HepG2 (cell line): ENCODE results near the gene PLEKHH3. TPM values are rescaled to one million over a fixed set of nuclear protein-coding genes. Genes with fewer than 3 reads are reported as not detected.

Experiments
- AKAP8 ChIP-seq: sonication (generic); formaldehyde crosslinking; IDR thresholded peaks from 2 replicates; pipeline ENCODE4 v1.5.1; 2020; ENCODE audit warnings: mild to moderate bottlenecking, missing genetic modification reagents
- AKNA ChIP-seq: sonication (generic); formaldehyde crosslinking; IDR thresholded peaks from 2 replicates; pipeline ENCODE4 v1.4.0; 2020; ENCODE audit warnings: missing genetic modification reagents, borderline replicate concordance
- ATF4 ChIP-seq, 2 experiments: fragments of 450-650 bp in 1 of 2; sonication (generic) in 1 of 2; formaldehyde crosslinking; IDR thresholded peaks; 2 replicates each; pipeline versions ENCODE4 v1.5.0 to v1.8.0; 2020 to 2022; ENCODE audit warnings: mild to moderate bottlenecking in 1 of 2, missing genetic modification reagents in 1 of 2
- CCDC6 ChIP-seq: sonication (generic); formaldehyde crosslinking; IDR thresholded peaks from 2 replicates; pipeline ENCODE4 v1.8.1; 2022; ENCODE audit warnings: mild to moderate bottlenecking, missing genetic modification reagents, moderate library complexity
- E2F5 ChIP-seq: sonication (generic); formaldehyde crosslinking; conservative IDR thresholded peaks from 2 replicates; pipeline ENCODE4 v1.4.0; 2020; ENCODE audit warnings: missing genetic modification reagents
- JUND ChIP-seq: sonication (generic); formaldehyde crosslinking; IDR thresholded peaks from 2 replicates; pipeline ENCODE4 v1.8.0; 2022; ENCODE audit warnings: mild to moderate bottlenecking, missing genetic modification reagents
- KAT7 ChIP-seq: IDR thresholded peaks from 2 replicates; pipeline ENCODE4 v1.6.1; 2018; ENCODE audit warnings: borderline replicate concordance, missing compliant biosample characterization
- KLF11 ChIP-seq: IDR thresholded peaks from 2 replicates; pipeline ENCODE4 v1.6.1; 2016; ENCODE audit warnings: missing compliant biosample characterization
- KLF16 ChIP-seq, 2 experiments: sonication (generic) in 1 of 2; formaldehyde crosslinking in 1 of 2; IDR thresholded peaks; 2 replicates each; pipeline versions ENCODE4 v1.6.1 to v1.8.0; 2016 to 2023; ENCODE audit warnings: missing genetic modification reagents in 2 of 2, missing compliant biosample characterization in 1 of 2
- MED13 ChIP-seq: sonication (generic); formaldehyde crosslinking; IDR thresholded peaks from 2 replicates; pipeline ENCODE4 v1.5.0; 2020; ENCODE audit warnings: missing genetic modification reagents
- PAWR ChIP-seq: sonication (generic); formaldehyde crosslinking; IDR thresholded peaks from 2 replicates; pipeline ENCODE4 v1.4.0; 2020; ENCODE audit warnings: missing genetic modification reagents, mild to moderate bottlenecking, borderline replicate concordance
- PLSCR1 ChIP-seq: sonication (generic); formaldehyde crosslinking; IDR thresholded peaks from 2 replicates; pipeline ENCODE4 v1.5.0; 2020; ENCODE audit warnings: missing genetic modification reagents, mild to moderate bottlenecking, borderline replicate concordance
- PRPF4 ChIP-seq: fragments of 200-400 bp; formaldehyde crosslinking; IDR thresholded peaks from 2 replicates; pipeline ENCODE4 v1.6.1; 2016; ENCODE audit warnings: low read length, low read depth; ENCODE audit not compliant: poor library complexity, severe bottlenecking
- RBM39 ChIP-seq: fragments of 200-400 bp; formaldehyde crosslinking; IDR thresholded peaks from one replicate; pipeline ENCODE4 v1.6.1; 2018; ENCODE audit warnings: antibody characterized with exemption, mild to moderate bottlenecking, low read depth, low read length; ENCODE audit not compliant: poor library complexity, severe bottlenecking
- TARDBP ChIP-seq: sonication (generic); formaldehyde crosslinking; IDR thresholded peaks from 2 replicates; pipeline ENCODE4 v1.8.0; 2022; ENCODE audit warnings: mild to moderate bottlenecking, missing genetic modification reagents
- THAP11 ChIP-seq: IDR thresholded peaks from 2 replicates; pipeline ENCODE4 v1.6.1; 2016; ENCODE audit warnings: missing biosample characterization, missing genetic modification reagents
- U2AF1 ChIP-seq: fragments of 200-400 bp; formaldehyde crosslinking; optimal IDR thresholded peaks from 2 replicates; pipeline ENCODE3; 2017; ENCODE audit warnings: mild to moderate bottlenecking, low read depth, low read length
- ZFP90 ChIP-seq: sonication (generic); formaldehyde crosslinking; IDR thresholded peaks from 2 replicates; pipeline ENCODE4 v1.8.0; 2022; ENCODE audit warnings: missing genetic modification reagents, mild to moderate bottlenecking, inconsistent platforms, borderline replicate concordance
- ZNF232 ChIP-seq: sonication (generic); formaldehyde crosslinking; IDR thresholded peaks from 2 replicates; pipeline ENCODE4 v1.4.0; 2020; ENCODE audit warnings: missing genetic modification reagents, borderline replicate concordance
- ZNF383 ChIP-seq: sonication (generic); formaldehyde crosslinking; IDR thresholded peaks from 2 replicates; pipeline ENCODE4 v1.4.0; 2020; ENCODE audit warnings: missing genetic modification reagents, mild to moderate bottlenecking, borderline replicate concordance
- ZNF547 ChIP-seq: sonication (generic); formaldehyde crosslinking; IDR thresholded peaks from 2 replicates; pipeline ENCODE4 v1.5.1; 2020; ENCODE audit warnings: mild to moderate bottlenecking, missing genetic modification reagents
- ZNF558 ChIP-seq: sonication (generic); formaldehyde crosslinking; IDR thresholded peaks from 2 replicates; pipeline ENCODE4 v1.9.0; 2022; ENCODE audit warnings: mild to moderate bottlenecking, missing genetic modification reagents, borderline replicate concordance
- polyA plus RNA-seq, 8 experiments: library from polyadenylated mRNA; depleted of rRNA in 3 of 8; stranded (reverse) in 7 of 8; unstranded in 1 of 8; fragments of >200 nt; fragmentation: Illumina TruSeq in 4 of 8; extraction: Trizol in 4 of 8; gene quantifications; 2 replicates each; pipeline versions ENCODE4 v1.2.1 to v1.2.3, GENCODE V29; 2011 to 2016; ENCODE audit warnings: low read depth in 4 of 8, missing spikeins in 1 of 8, mixed read lengths in 1 of 8; ENCODE audit not compliant: insufficient read depth in 1 of 8
- total RNA-seq, 5 experiments: library from RNA; depleted of rRNA; stranded (reverse); fragments of >200 nt; fragmentation: Illumina TruSeq; extraction: Trizol; gene quantifications; 2 replicates each; pipeline ENCODE4 v1.2.3, GENCODE V29; 2016; ENCODE audit warnings: low read depth in 1 of 5

Gene PLEKHH3
- total and polyA plus RNA-seq, 2 of the 13 experiments (the other 11 are each of a cell fraction or from before 2014, with no cell fraction given), result 6.0 to 19.9 TPM

GRCh38 chr17:42676424-42677011 lies at the start of gene PLEKHH3 (continued):
- no peak for TF ChIP-seq PLSCR1 (CRISPR knock-in tag)
- TF ChIP-seq U2AF1, result no peak
- peak; percentile 79; the same call in 1 of the 2 replicates for TF ChIP-seq ZNF547 (CRISPR knock-in tag)
- TF ChIP-seq KLF16 (CRISPR knock-in tag; IDR thresholded peaks at IDR 0.05), result peak in 1 of 2 experiments; percentile 43; a peak in 1 of 4 replicates
- TF ChIP-seq KAT7 (CRISPR knock-in tag), result peak; percentile 80; the same call in 1 of the 2 replicates
- TF ChIP-seq ATF4 (CRISPR knock-in tag; IDR thresholded peaks at IDR 0.05), result peak in 1 of 2 experiments; percentile 21; a peak in 1 of 4 replicates
- TF ChIP-seq AKNA (CRISPR knock-in tag), result no peak
- TF ChIP-seq JUND (CRISPR knock-in tag), result no peak
- TF ChIP-seq ZFP90 (CRISPR knock-in tag), result peak; percentile 63; the same call in 1 of the 2 replicates
- TF ChIP-seq TARDBP (CRISPR knock-in tag), result 0 out of 2 replicates have a peak, but pooled peaks have one; percentile 26
- no peak for TF ChIP-seq AKAP8 (CRISPR knock-in tag)
- TF ChIP-seq KLF11, result no peak
- TF ChIP-seq CCDC6 (CRISPR knock-in tag), result peak; percentile 70; the same call in 1 of the 2 replicates
- no peak for TF ChIP-seq ZNF232 (CRISPR knock-in tag)
- TF ChIP-seq ZNF558 (CRISPR knock-in tag), result 0 out of 2 replicates have a peak, but pooled peaks have one; percentile 54
- TF ChIP-seq ZNF383 (CRISPR knock-in tag), result 0 out of 2 replicates have a peak, but pooled peaks have one; percentile 55
- 0 out of 2 replicates have a peak, but pooled peaks have one; percentile 42 for TF ChIP-seq MED13 (CRISPR knock-in tag)
- no peak; the same call in 1 of the 2 replicates for TF ChIP-seq PAWR (CRISPR knock-in tag)
- peak; percentile 57 for TF ChIP-seq RBM39
- TF ChIP-seq THAP11 (CRISPR knock-in tag), result no peak
- TF ChIP-seq PRPF4, result no peak
- TF ChIP-seq E2F5 (CRISPR knock-in tag), result no peak
